B cell (primary cell): ENCODE data around the gene FMNL2. TPM values are rescaled to one million over a fixed set of nuclear protein-coding genes. Genes with fewer than 3 reads are reported as not detected.
A peak's percentile ranks its signal among the peaks of the same experiment; 100 is the strongest.

Experiments
- ATAC-seq: fragments of 200-7000 bp; cut with Tn5 transposase; one replicate; pipeline ENCODE4 v1.10.0; 2021; ENCODE audit warnings: low read depth, mild to moderate bottlenecking, moderate number of reproducible peaks, moderate library complexity
- CTCF ChIA-PET: fragments of 350-600 bp; sonication (Branson Sonifier 250); formaldehyde crosslinking; loops from one replicate; lab custom pipeline; 2021; ENCODE audit warnings: antibody characterized with exemption, inconsistent platforms; lab: Charles Lee
- POLR2A ChIA-PET: fragments of 350-600 bp; sonication (Branson Sonifier 250); formaldehyde crosslinking; loops from one replicate; lab custom pipeline; 2021; ENCODE audit warnings: antibody characterized with exemption; lab: Charles Lee
- DNase-seq: peaks from one replicate; pipeline ENCODE4 v3.0.0; 2013
- H2AFZ ChIP-seq: 2 replicates; pipeline ENCODE4 v1.6.1; 2012; ENCODE audit warnings: mild to moderate bottlenecking, low read depth, low read length; ENCODE audit not compliant: insufficient read depth, poor library complexity, severe bottlenecking
- H3K27ac ChIP-seq, 2 donors: 1 replicate in 1 of 2; 2 replicates in 1 of 2; pipeline ENCODE4 v1.5.1; 2012 to 2013; ENCODE audit warnings: low read length in 2 of 2, mild to moderate bottlenecking in 2 of 2, moderate library complexity in 1 of 2
- H3K27me3 ChIP-seq, 4 experiments: fragments of 200-600 bp in 1 of 4; sonication (generic) in 1 of 4; replicated peaks in 1 of 4; 1 replicate in 2 of 4; 2 replicates in 2 of 4; pipeline versions ENCODE4 v1.6.1 to v1.7.0; 2013 to 2016; ENCODE audit warnings: low read length in 3 of 4, mild to moderate bottlenecking in 2 of 4, mixed read lengths in 1 of 4, moderate library complexity in 1 of 4; ENCODE audit not compliant: insufficient read depth in 4 of 4, control insufficient read depth in 3 of 4; ENCODE audit errors: control extremely low read depth in 1 of 4
- H3K36me3 ChIP-seq, 2 experiments: replicated peaks in 1 of 2; 1 replicate in 1 of 2; 2 replicates in 1 of 2; pipeline versions ENCODE4 v1.6.1 to v1.7.1; 2013; ENCODE audit warnings: low read length in 1 of 2; ENCODE audit not compliant: insufficient read depth in 2 of 2, control insufficient read depth in 1 of 2; ENCODE audit errors: control extremely low read depth in 1 of 2, extremely low read depth in 1 of 2
- H3K4me1 ChIP-seq, 2 donors: fragments of 200-600 bp in 1 of 2; sonication (generic) in 1 of 2; 1 replicate in 1 of 2; 2 replicates in 1 of 2; pipeline versions ENCODE4 v1.5.1 to v1.6.1; 2013 to 2017; ENCODE audit warnings: low read length in 2 of 2; ENCODE audit not compliant: control insufficient read depth in 2 of 2, insufficient read depth in 2 of 2
- H3K4me2 ChIP-seq: replicated peaks from 2 replicates; pipeline ENCODE3; 2012; ENCODE audit warnings: mild to moderate bottlenecking, low read depth, low read length; ENCODE audit not compliant: poor library complexity, severe bottlenecking
- H3K4me3 ChIP-seq, 5 experiments: fragments of 200-600 bp in 1 of 5; sonication (generic) in 1 of 5; 1 replicate in 3 of 5; 2 replicates in 2 of 5; pipeline versions ENCODE4 v1.5.1 to v1.7.0; 2011 to 2016; ENCODE audit warnings: low read length in 4 of 5, mild to moderate bottlenecking in 4 of 5, low read depth in 2 of 5, control low read depth in 1 of 5, moderate library complexity in 1 of 5; ENCODE audit not compliant: insufficient read depth in 1 of 5; ENCODE audit errors: control extremely low read depth in 1 of 5, extremely low read depth in 1 of 5
- H3K79me2 ChIP-seq: fragments of 200-600 bp; sonication (generic); one replicate; pipeline ENCODE4 v1.6.0; 2016; ENCODE audit warnings: low read length; ENCODE audit not compliant: control insufficient read depth, insufficient read depth
- H3K9ac ChIP-seq: fragments of 200-600 bp; sonication (generic); 2 replicates; pipeline ENCODE4 v1.6.1; 2017; ENCODE audit warnings: mild to moderate bottlenecking, low read length, moderate library complexity
- H3K9me3 ChIP-seq, 3 donors: one replicate each; pipeline versions ENCODE4 v1.6.1 to v1.7.1; 2013; ENCODE audit warnings: low read length in 2 of 3; ENCODE audit not compliant: control insufficient read depth in 2 of 3, insufficient read depth in 1 of 3; ENCODE audit errors: control extremely low read depth in 1 of 3
- H4K20me1 ChIP-seq: 2 replicates; pipeline ENCODE4 v1.6.0; 2012; ENCODE audit warnings: mild to moderate bottlenecking, low read length; ENCODE audit not compliant: insufficient read depth, control insufficient read depth, poor library complexity, severe bottlenecking
- H3K27ac Mint-ChIP-seq: one replicate; pipeline ENCODE4 v1.8.0; 2021; ENCODE audit warnings: mixed read lengths
- H3K27me3 Mint-ChIP-seq: one replicate; pipeline ENCODE4 v1.8.0; 2021; ENCODE audit warnings: mixed read lengths
- H3K4me1 Mint-ChIP-seq: one replicate; pipeline ENCODE4 v1.8.0; 2021; ENCODE audit warnings: mixed read lengths
- H3K4me3 Mint-ChIP-seq: one replicate; pipeline ENCODE4 v1.8.0; 2021; ENCODE audit warnings: mixed read lengths
- H3K9me3 Mint-ChIP-seq: one replicate; pipeline ENCODE4 v1.8.0; 2022; ENCODE audit warnings: mixed read lengths; ENCODE audit not compliant: insufficient read depth
- CTCF ChIP-seq: fragments of 200-600 bp; IDR thresholded peaks from one replicate; pipeline ENCODE4 v1.8.0; 2022; ENCODE audit warnings: antibody characterized with exemption, mild to moderate bottlenecking
- EZH2 ChIP-seq: IDR thresholded peaks from 2 replicates; pipeline ENCODE4 v1.6.1; 2012; ENCODE audit warnings: borderline replicate concordance, low read depth, mild to moderate bottlenecking, moderate library complexity, low read length; ENCODE audit not compliant: insufficient read depth, poor library complexity, severe bottlenecking
- WGBS: methylation state at CpG from one replicate; pipeline ENCODE4 v1.1.5; 2013; ENCODE audit warnings: missing lambda C conversion rate; ENCODE audit not compliant: insufficient coverage; 5-methylcytosine and 5-hydroxymethylcytosine counted together
- intact Hi-C: fragments of 100-400 bp; cut with micrococcal nuclease; formaldehyde crosslinking; loops from one replicate; pipeline ENCODE4 v1.10.0; 2022
- polyA plus RNA-seq: library from polyadenylated mRNA; depleted of rRNA; stranded (reverse); fragments of >200 nt; gene quantifications from 2 replicates; pipeline ENCODE4 v1.2.3, GENCODE V29; 2012
- total RNA-seq, 2 donors: library from RNA; stranded (reverse); fragments of 120-200 nt in 1 of 2; gene quantifications; 1 replicate in 1 of 2; 2 replicates in 1 of 2; pipeline versions ENCODE4 v1.2.3 to v1.2.4, GENCODE V29; 2013 to 2022

The FMNL2 gene
- total and polyA plus RNA-seq, 2 donors (not counting 1 experiment from before 2014, with no cell fraction given) = 0.73 to 8.8 TPM

- no peaks in the 10 kb centered on the region for H3K79me2 ChIP-seq
- H3K4me3 ChIP-seq = no peak overlapping the region
- DNase-seq (no peak), ATAC-seq (no peak)
- CTCF ChIA-PET = interaction anchor here (1.3 kb wide), 1 partner anchor 59 kb away, joined by 5 read pairs; no protein-coding TSS in a partner anchor
- H3K4me1 ChIP-seq = peaks cover 17% of the 10 kb centered on the region in 2 donors
- WGBS = no CpG with 5 or more reads among the region's 3 CpGs
- H2AFZ ChIP-seq = peak overlapping the region; percentile 45
- H3K9ac ChIP-seq = no peak overlapping the region
- H3K27me3 Mint-ChIP-seq = no peaks in the 10 kb centered on the region
- no peak overlapping the region for H3K4me2 ChIP-seq
- POLR2A ChIA-PET = no interaction called here
- intact Hi-C loops = loop anchor here (10.0 kb wide), 1 partner anchor 57 kb away; no protein-coding TSS in a partner anchor
- no peaks in the 10 kb centered on the region for H3K36me3 ChIP-seq
- H3K27ac ChIP-seq = no peak overlapping the region
- no peaks in the 10 kb centered on the region for H4K20me1 ChIP-seq
- peaks cover 25% of the 10 kb centered on the region for H3K4me1 Mint-ChIP-seq
- no peaks in the 10 kb centered on the region for H3K9me3 Mint-ChIP-seq
- TF ChIP-seq CTCF (no peak), EZH2 (no peak)
- no peak overlapping the region for H3K4me3 Mint-ChIP-seq
- H3K27ac Mint-ChIP-seq = no peak overlapping the region
- no peaks in the 10 kb centered on the region for H3K27me3 ChIP-seq
- no peaks in the 10 kb centered on the region for H3K9me3 ChIP-seq
These were observed 73.3 kb downstream of the FMNL2 start for GRCh38 chr2:152408254-152408653.

GRCh38 chr2:152409386-152410164 is 74.6 kb downstream of the FMNL2 start:
- no peaks in the 10 kb centered on the region for H4K20me1 ChIP-seq
- Mint-ChIP-seq H3K27ac (no peak overlapping the region), H3K27me3 (no peaks in the 10 kb centered on the region), H3K9me3 (no peaks in the 10 kb centered on the region), H3K4me1 (peaks cover 25% of the 10 kb centered on the region), H3K4me3 (no peak overlapping the region)
- H3K4me2 ChIP-seq = no peak overlapping the region
- H3K27ac ChIP-seq = no peak overlapping the region
- ChIA-PET CTCF (interaction anchor here (1.1 kb wide), 1 partner anchor 234 kb away, joined by 3 read pairs; the partner anchor contains the start of gene STAM2), POLR2A (no interaction called here)
- intact Hi-C loops = loop anchor here (10.0 kb wide), 1 partner anchor 55 kb away; no protein-coding TSS in a partner anchor
- H3K4me3 ChIP-seq = no peak overlapping the region
- WGBS = 80% methylated on average over 1 of the region's 6 CpGs
- H3K36me3 ChIP-seq = no peaks in the 10 kb centered on the region
- H2AFZ ChIP-seq = no peak overlapping the region
- no peak for ATAC-seq
- H3K27me3 ChIP-seq = no peaks in the 10 kb centered on the region
- no peaks in the 10 kb centered on the region for H3K9me3 ChIP-seq
- no peak overlapping the region for H3K9ac ChIP-seq
- TF ChIP-seq CTCF = no peak
- no peak for TF ChIP-seq EZH2
- H3K79me2 ChIP-seq = no peaks in the 10 kb centered on the region
- H3K4me1 ChIP-seq = peaks cover 17% of the 10 kb centered on the region in 2 donors
- DNase-seq = no peak
